NCI-H1417 (cell line): ENCODE measurements around the gene PRRT3.
A peak's percentile ranks its signal among the peaks of the same experiment; 100 is the strongest.
"Not testable (repeated sequence)": the region's sequence is repeated elsewhere in the genome, so short reads cannot be mapped to it uniquely, and the experiment has no call there.

Source experiments
- DNase-seq, 3 experiments: peaks; one replicate each; lab custom pipeline; 2025; lab: John Stamatoyannopoulos, UW

Gene PRRT3

DNA sequence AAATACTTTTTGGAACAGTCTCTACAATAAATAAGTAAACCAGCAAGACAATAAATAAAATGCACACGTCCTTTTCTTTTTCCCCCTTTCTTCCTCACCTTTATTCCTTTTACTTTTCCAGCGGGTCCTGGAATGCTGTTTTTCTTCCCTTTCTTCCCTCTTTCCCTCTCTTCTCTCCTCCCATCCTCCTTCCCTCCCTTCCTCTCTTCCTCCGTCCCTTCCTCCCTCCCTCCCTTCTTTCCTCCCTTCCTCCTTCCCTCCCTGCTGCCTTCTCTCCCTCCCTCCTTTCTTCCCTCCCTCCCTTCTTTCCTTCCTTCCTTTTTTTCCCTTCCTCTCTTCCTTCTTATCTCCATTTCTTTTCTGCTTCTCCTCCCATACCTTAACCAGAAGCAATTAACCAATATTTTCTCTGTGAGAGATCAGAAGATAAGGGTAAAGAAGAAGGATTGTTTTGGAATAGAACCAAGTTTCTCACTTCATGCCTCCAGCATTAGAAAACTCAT lies 52.9 kb downstream of the PRRT3 start:
- DNase-seq, result no peak

DNA sequence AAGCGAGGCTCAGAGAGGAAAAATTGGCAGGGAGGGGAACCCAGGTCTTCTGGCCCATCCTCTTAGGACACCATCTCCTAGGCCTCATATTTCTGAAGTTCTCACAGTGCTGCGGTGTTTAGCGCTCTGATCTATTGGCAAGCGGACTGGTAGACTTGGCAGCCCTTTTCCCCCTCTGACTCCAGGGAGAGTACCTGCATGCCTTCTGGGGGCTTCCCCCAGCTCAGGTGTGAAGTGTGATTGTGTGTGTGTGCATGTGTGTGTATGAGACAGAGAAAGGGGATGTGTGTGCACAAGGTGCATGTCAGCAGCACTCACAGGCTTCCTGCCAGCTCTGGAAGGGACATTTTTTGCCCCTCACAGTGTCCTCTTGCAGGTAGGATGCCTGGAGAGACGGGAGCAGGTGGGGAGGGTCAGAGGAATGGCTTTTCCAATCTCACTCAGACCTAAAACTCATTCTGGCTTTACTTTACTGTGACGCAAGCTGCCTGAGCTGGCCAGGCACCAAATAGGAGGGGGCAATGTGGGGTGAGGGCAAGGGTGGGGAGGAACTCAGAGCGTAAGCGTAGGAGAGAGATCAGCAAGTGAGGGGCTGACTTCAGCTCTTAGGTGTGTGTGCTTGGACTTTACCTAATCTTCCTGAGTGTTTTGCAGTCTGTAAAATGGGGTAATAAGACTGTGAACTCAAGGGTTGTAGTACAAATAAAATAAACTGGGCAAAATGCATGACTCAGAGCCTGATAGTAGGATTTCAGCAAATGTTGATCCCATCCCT lies 53.6 kb downstream of the PRRT3 start:
- no peak for DNase-seq

DNA sequence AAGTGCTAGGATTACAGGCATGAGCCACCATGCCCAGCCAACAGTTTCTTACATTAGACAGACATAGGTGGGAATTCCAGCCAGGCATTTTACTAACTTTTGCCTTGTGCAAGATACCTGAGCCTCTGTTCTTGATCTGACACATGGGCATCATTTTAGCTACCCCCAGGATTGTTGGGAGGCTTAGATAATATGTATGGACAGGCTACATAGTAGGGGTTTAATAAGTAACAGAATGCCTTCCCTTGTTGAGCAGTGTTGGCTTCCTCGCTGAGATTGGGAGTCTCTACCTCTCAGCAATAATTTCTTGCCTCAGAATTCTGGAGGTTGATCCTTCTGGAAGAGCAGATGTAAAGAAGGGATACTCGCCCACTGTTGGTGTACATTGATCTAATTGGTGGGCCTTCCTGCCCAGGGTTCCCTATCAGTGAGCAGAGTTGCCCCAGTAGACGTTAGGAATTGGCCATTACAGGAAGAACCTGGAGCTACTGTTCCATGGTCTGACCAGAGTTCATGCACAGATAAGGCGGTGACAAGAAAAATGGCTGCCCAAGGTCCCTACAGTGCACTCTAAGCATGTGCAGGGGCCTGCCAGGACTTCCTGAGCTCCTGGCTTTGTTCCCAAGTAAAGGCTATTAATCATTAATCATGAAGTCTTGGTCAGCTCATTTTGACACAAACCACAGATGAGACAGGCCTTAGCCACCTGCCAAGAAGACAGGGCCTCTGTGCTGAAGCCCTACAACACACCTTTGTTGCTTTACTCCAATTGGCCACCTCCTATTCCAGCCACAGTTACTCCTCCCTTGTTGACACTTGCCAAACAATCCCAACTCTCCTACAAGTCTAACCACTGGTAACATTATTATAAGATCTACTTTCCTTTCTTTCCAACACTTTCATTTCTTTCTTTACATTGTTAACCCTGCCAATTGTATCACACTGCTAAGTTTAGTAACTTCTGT lies 54.5 kb downstream of the PRRT3 start:
- peak in 1 of 3 experiments; percentile 37 for DNase-seq

DNA sequence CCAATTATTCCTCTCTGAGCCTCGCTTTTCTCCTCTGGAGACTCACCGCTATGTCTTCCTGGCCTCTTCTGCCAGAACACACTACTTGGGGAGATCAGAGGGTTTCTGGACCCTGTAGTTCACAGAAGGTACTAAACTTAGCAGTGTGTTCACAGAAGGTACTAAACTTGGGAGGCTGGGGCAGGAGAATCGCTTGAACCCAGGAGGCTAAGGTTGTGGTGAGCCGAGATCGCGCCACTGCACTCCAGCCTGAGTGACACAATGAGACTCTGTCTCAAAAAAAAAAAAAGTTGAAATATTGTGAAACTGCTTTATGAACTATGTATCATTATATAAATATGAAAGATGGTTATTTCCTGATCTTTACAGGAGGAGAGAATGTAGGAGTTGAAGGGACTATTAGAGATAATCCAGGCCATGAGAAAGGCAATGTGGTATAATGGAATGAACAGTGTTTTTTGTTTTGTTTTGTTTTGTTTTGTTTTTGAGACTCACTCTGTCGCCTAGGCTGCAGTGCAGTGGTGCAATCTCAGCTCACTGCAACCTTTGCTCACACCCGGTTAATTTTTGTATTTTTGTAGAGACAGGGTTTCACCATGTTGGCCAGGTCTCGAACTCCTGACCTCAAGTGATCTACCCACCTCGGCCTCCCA lies 55.3 kb downstream of the PRRT3 start:
- not testable (repeated sequence) for DNase-seq

DNA sequence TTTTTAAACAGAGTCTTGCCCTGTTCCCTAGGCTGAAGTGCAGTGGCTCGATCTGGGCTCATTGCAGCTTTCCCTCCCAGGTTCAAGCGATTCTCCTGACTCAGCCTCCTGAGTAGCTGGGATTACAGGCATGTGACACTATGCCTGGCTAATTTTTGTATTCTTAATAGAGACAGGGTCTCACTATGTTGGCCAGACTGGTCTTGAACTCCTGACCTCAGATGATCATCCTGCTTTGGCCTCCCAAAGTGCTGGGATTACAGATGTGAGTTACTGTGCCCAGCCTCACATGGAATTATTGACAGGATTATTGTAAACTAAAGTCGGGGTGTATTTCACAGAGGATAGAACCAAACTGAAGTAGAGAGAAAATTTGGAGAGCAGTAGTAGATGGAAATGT lies 56.5 kb downstream of the PRRT3 start:
- DNase-seq, result not testable (repeated sequence)
